Cardiac septum (tissue), 1 donor: ENCODE data around the gene RAD51. TPM values are rescaled to one million over a fixed set of nuclear protein-coding genes. Genes with fewer than 3 reads are reported as not detected.

Experiments
- DNase-seq: peaks from one replicate; pipeline ENCODE4 v3.0.0-alpha.2; 2020; ENCODE audit warnings: low spot score
- intact Hi-C: fragments of 100-400 bp; cut with DNase I; formaldehyde crosslinking; loops from one replicate; pipeline ENCODE4 v1.14.0; 2022
- total RNA-seq: library from RNA; stranded (reverse); fragmentation: NEBNext Ultra II Directional; extraction: Animal tissue kit (Norgen Biotek cat#: 25700); gene quantifications from one replicate; pipeline ENCODE4 v1.2.1, GENCODE V29; 2021
- donor health status: DM: no; HTN: no; CAD: no.

RAD51 gene
- total RNA-seq, 1 donor from 2014 or later = 0.51 TPM

DNA sequence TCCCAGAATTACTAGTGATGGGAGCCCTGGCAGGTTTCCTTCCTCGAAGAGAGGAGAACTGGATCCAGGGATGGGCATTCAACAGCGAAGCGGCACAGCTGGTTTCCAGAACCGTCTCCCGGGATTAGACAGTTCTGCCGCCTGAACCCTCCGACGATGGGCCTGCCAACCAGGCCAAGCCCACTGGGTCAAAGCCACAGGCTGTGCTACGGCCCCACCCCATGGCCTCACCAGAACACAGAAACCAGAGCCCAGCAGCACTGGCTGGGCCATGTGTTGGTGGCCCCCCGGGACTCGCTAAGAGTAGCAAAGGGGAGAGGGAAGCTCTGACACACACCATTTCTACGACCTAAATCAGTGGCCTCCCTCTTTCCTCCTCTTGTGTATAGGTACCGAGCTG lies 77.0 kb downstream of the RAD51 start:
- no peak for DNase-seq
- intact Hi-C loops = no loop called here

DNA sequence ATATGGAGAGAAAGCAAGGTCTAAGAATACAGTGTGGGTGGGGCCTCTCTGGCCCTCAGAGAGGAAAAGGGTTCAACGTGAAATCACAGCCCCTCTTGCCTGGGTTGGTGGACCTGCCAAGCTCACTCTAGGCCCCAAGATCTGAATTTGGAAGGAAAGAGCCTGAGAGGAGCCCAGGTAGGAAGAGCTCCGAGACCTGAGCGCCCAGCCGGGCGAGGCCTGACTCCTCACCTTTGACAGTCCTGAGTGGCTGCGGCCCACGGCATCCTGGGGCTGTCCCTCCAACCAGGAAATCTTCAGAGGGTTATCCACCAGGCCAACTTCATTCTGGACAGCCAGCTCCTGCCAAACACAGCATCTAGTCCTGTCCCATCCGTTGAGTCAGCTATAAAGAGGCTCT lies 78.5 kb downstream of the RAD51 start:
- DNase-seq = no peak
- intact Hi-C loops = no loop called here

DNA sequence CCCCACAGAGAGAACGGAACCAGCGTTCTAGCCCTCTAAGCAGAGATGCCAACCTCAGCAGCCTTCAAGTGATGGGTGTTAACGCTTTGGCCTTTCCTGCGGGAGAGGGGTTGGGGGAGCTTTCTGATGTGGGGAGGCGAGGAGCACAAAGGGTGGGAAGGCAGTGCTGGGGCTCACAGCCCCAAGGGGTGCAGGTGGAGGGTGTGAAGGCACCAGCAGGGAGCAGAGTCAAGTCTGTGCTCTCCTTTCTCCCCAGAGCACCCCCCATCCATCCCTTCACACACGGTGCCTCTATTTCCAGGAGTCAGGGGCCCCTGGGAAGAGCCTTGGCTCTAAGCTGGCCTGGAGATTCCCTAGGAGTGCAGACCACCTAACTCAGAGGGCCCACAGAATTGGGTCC lies 78.9 kb downstream of the RAD51 start:
- DNase-seq = no peak
- intact Hi-C loops = no loop called here

DNA sequence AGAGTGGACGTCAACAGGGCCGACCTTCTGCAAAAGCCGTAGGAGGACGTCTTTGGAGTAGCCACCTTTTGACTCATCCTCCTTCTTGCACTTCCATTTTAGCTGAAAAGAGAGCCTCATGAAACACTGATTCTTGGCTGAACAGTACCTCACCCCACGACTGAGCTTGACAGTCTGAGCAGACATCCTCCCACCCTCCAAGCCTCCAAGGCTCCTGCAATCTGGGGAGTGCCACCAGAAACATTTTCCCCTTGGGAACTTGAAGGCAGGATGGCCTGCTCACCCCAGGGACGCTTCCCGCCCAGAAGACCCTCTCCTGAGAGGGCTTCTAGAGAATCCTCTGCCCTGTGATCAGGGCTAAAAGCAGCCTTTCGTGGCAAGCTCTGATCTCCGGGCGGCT lies 80.0 kb downstream of the RAD51 start:
- intact Hi-C loops = no loop called here

DNA sequence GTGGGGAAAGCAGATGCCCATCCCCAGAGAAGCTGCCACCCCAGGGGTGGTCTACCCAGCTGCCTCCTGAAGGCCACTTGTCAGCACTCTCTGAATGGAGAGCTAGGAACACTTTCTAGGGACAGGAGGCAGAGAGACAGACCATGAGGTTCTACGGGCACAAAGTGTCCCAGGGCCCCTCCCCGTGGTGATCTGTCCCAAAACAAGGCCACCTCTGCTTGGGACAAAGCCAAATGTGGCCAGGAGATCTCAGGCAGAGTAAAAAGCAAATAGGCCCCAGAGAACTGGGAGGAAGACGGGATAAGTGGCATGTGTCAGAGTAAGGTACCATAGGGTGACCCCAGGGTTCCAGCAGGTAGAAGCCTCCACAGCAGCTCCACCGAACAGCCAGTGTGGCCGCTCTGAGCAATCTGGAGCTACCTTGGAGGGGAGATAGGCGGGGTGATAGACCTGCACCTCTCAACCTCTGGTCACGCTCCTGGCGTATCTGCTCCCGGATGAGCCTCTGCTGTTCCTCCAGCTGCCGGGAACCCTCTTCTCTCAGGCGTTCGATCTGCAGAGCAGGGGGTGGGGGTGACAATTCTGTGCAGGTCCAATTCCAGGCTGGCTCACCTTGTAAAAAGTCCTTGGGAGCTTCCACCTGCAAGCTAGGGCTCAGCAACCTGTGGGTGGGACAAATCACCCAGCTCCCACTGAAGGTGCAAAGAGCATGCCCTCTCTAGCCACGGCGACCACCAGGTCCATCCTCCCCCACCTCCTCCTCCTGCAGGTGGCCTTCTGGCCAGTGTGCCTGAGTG lies 81.0 kb downstream of the RAD51 start:
- intact Hi-C loops = no loop called here
- DNase-seq = no peak

More for the DNA sequence above, 80.0 kb downstream of the RAD51 start:
- DNase-seq = no peak

DNA sequence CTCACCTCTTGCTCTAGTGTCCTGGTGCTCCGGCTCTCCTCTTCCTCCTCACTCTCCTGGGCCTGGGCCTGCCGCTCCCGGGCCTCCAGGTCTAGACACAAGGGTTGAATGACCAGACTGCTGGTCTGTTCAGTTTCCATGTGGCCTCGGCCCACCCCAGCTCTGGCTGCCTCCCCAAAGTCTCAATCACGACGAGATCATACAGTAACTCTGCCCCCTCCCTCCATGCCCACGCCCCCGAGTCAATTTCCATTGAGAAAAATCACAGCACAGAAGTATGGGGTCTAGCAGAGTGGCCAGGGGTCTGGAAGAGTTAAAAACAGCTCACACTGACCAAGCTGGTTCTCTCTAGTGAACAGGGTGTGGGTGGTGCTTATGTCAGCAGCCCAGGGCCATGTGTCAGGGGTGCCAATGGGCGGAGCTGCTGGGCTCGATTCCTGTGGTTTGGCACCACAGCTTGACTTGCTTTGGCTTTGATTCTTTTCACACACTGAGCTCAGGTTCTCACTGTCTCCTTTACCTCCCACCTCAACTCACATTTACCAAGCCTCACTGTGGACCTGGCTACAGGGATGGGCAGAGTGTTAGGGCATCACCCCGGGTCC lies 81.7 kb downstream of the RAD51 start:
- intact Hi-C loops = no loop called here
- DNase-seq = no peak

Other genes with a start within 250 kb of the RAD51 start
- 8.4 TPM for gene CHST14, start 224.2 kb upstream of the RAD51 start, total RNA-seq
- gene CCDC32, start 130.1 kb upstream of the RAD51 start, total RNA-seq = 21.3 TPM
- gene RPUSD2, start 125.9 kb upstream of the RAD51 start, total RNA-seq = 8.7 TPM
- gene KNL1, start 100.9 kb upstream of the RAD51 start, total RNA-seq = 0.43 TPM
- gene RMDN3, start 60.1 kb downstream of the RAD51 start, total RNA-seq = 21.1 TPM
- gene GCHFR, start 68.9 kb downstream of the RAD51 start, total RNA-seq = 1.6 TPM
- gene C15orf62, start 74.8 kb downstream of the RAD51 start, total RNA-seq = not detected
- gene ZFYVE19, start 111.9 kb downstream of the RAD51 start, total RNA-seq = 11.0 TPM
- gene DNAJC17, start 112.3 kb downstream of the RAD51 start, total RNA-seq = 19.1 TPM
- not detected for gene PPP1R14D, start 133.5 kb downstream of the RAD51 start, total RNA-seq
- 0.59 TPM for gene SPINT1, start 148.9 kb downstream of the RAD51 start, total RNA-seq
- 0.13 TPM for gene RHOV, start 179.1 kb downstream of the RAD51 start, total RNA-seq
- gene VPS18, start 199.3 kb downstream of the RAD51 start, total RNA-seq = 16.0 TPM
- 11.5 TPM for gene DLL4, start 234.2 kb downstream of the RAD51 start, total RNA-seq